ENCODE measurements around the gene GBF1.

Gene GBF1

DNA sequence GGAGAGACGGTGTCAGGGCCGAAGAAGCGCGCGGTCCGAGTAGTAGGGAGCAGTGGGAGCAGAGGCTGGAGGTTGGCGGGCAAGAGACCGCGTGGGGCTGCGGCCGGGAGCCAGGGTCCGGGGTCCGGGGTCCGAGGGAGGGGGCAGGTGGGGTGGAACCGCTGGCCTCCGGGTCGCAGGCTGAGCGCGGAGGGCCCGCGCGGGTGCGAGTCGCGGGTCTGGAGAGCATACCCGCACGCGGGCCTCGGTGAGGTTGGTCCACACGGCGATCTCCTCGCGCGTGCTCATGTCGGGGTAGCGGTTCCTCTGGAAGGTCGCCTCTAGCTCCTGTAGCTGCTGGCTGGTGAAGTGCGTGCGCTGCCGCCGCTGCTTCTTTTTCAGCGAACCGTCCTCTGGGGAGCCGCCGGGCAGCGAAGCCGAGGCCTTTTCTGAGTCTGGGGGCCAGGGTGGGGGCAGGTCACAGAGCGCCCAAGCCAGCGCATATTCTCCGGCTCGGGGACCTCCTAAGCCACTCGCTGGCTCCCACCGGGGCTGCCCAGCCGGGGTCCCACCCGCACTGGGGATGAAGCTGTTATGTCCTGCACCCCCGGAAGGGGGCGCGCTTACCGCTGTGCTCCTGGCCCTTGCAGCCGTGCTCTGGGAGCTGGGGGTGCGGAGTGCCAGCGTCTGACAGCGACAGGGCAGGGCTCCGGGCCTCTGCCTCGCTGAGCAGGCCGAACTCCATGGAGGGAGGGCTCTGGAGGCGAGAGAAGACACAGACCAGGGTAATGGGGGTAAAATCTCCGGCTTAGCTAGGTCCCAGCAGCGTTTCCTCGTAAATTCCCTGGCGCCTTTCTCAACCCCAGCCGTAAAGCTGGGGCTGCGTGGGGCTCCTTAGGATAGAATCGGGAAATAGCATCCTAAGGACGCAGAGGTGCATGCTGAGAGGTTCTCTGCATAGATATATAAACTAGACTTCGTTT, 13.7 kb upstream of the GBF1 start:
- Histone ChIP-seq H3K27ac (ENCODE audit: low read length) (no peak overlapping the region), H3K9ac (ENCODE audit: low read depth, low read length) (no peak overlapping the region), H2AFZ (ENCODE audit: low read depth, low read length) (no peak overlapping the region), H3K4me3 (ENCODE audit: low read depth in 1 of 2, low read length in 2 of 2) (no peak overlapping the region), H3K4me1 (ENCODE audit: insufficient read depth, low read length) (peaks cover 6% of the 10 kb centered on the region), H3K27me3 (ENCODE audit: insufficient read depth, low read length, poor library complexity) (peaks cover 20% of the 10 kb centered on the region), H4K20me1 (ENCODE audit: insufficient read depth, low read length) (0 out of 2 replicates have a peak, but pooled peaks cover 4% of the 10 kb centered on the region), H3K9me3 (ENCODE audit: insufficient read depth, low read length, severe bottlenecking) (no peaks in the 10 kb centered on the region), H3K4me2 (ENCODE audit: insufficient read depth, low read length) (no peak overlapping the region), H3K79me2 (ENCODE audit: insufficient read depth, low read length) (no peaks in the 10 kb centered on the region), H3K36me3 (ENCODE audit: insufficient read depth, low read length) (no peaks in the 10 kb centered on the region)
- DNase-seq: peak; percentile 43
- TF ChIP-seq EZH2 (IDR thresholded peaks at IDR 0.05; ENCODE audit: borderline replicate concordance, low read depth, low read length, severe bottlenecking): no peak
- TF ChIP-seq, protein P1, sequence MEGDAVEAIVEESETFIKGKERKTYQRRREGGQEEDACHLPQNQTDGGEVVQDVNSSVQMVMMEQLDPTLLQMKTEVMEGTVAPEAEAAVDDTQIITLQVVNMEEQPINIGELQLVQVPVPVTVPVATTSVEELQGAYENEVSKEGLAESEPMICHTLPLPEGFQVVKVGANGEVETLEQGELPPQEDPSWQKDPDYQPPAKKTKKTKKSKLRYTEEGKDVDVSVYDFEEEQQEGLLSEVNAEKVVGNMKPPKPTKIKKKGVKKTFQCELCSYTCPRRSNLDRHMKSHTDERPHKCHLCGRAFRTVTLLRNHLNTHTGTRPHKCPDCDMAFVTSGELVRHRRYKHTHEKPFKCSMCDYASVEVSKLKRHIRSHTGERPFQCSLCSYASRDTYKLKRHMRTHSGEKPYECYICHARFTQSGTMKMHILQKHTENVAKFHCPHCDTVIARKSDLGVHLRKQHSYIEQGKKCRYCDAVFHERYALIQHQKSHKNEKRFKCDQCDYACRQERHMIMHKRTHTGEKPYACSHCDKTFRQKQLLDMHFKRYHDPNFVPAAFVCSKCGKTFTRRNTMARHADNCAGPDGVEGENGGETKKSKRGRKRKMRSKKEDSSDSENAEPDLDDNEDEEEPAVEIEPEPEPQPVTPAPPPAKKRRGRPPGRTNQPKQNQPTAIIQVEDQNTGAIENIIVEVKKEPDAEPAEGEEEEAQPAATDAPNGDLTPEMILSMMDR (IDR thresholded peaks at IDR 0.05; ENCODE audit: borderline replicate concordance, extremely low read depth, low read length, poor library complexity, severe bottlenecking): peak; percentile 76
- ATAC-seq (ENCODE audit: insufficient read depth, low read depth): peak; percentile 59

DNA sequence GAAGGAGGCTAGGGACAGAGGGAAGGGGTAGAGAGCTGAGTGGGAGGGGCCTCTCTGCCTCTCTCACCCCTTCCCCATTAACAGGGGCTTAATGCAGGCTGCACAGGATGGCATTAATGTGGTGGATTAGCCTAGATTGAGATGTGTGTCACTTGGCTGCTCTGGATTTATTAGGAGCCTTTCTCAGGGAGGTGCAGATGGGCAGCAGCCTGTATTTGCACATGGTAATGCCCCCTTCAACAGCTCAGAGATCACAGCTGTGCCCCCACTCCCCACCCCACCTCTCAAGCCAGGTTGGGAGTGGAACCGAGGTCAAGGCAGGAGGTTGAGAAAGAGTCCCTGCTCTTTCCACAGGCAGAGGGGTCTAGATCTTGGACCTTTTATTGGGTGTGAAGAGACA, 11.3 kb upstream of the GBF1 start:
- Histone ChIP-seq H4K20me1 (ENCODE audit: insufficient read depth, low read length) (0 out of 2 replicates have a peak, but pooled peaks cover 4% of the 10 kb centered on the region), H3K4me1 (ENCODE audit: insufficient read depth, low read length) (peaks cover 6% of the 10 kb centered on the region), H3K4me2 (ENCODE audit: insufficient read depth, low read length) (no peak overlapping the region), H3K4me3 (ENCODE audit: low read depth in 1 of 2, low read length in 2 of 2) (no peak overlapping the region), H3K27me3 (ENCODE audit: insufficient read depth, low read length, poor library complexity) (peaks cover 22% of the 10 kb centered on the region), H3K27ac (ENCODE audit: low read length) (no peak overlapping the region), H2AFZ (ENCODE audit: low read depth, low read length) (no peak overlapping the region), H3K79me2 (ENCODE audit: insufficient read depth, low read length) (no peaks in the 10 kb centered on the region), H3K36me3 (ENCODE audit: insufficient read depth, low read length) (no peaks in the 10 kb centered on the region), H3K9ac (ENCODE audit: low read depth, low read length) (no peak overlapping the region), H3K9me3 (ENCODE audit: insufficient read depth, low read length, severe bottlenecking) (no peaks in the 10 kb centered on the region)
- DNase-seq (no peak), ATAC-seq (ENCODE audit: insufficient read depth, low read depth) (no peak)
- TF ChIP-seq EZH2 (IDR thresholded peaks at IDR 0.05; ENCODE audit: borderline replicate concordance, low read depth, low read length, severe bottlenecking): no peak

DNA sequence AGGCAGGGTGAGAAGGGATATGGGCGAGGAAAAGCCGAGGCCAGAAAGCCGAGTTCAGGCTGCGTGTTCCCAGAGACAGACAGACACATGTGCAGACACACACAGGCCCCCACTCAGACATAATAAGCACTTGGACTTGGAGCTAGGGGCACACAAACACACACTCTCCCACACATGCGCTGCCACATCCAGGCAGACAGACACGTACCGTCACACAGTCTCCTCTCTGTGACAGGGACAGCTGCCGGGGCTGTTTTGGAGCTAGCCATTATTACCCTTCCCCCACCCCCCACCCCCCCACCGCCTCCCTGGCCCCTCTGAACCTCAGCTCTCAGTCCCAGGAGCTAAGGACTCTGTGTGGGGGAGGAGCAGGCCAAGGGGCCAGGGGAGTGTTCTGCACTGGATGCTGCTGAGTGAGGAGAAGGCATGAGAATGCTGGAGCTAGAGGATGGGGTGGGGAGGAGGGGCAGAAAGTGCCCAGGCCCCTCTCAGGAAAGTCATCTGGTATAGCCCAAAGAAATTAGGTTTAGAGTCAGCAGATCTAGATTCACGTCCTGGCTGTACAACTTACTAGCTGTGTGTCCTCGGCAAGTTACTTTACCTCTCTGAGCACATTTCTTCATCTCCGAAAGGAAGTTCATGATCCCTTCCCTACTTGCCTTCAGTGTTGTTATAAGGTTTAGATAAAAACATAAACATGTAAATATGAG, 10.3 kb upstream of the GBF1 start:
- Histone ChIP-seq H3K4me2 (ENCODE audit: insufficient read depth, low read length) (no peak overlapping the region), H3K4me1 (ENCODE audit: insufficient read depth, low read length) (peaks cover 3% of the 10 kb centered on the region), H3K9me3 (ENCODE audit: insufficient read depth, low read length, severe bottlenecking) (no peaks in the 10 kb centered on the region), H3K36me3 (ENCODE audit: insufficient read depth, low read length) (no peaks in the 10 kb centered on the region), H3K79me2 (ENCODE audit: insufficient read depth, low read length) (no peaks in the 10 kb centered on the region), H3K27me3 (ENCODE audit: insufficient read depth, low read length, poor library complexity) (peaks cover 22% of the 10 kb centered on the region), H3K27ac (ENCODE audit: low read length) (no peak overlapping the region), H3K4me3 (ENCODE audit: low read depth in 1 of 2, low read length in 2 of 2) (no peak overlapping the region), H3K9ac (ENCODE audit: low read depth, low read length) (no peak overlapping the region), H4K20me1 (ENCODE audit: insufficient read depth, low read length) (0 out of 2 replicates have a peak, but pooled peaks cover 4% of the 10 kb centered on the region), H2AFZ (ENCODE audit: low read depth, low read length) (no peak overlapping the region)
- DNase-seq (no peak), ATAC-seq (ENCODE audit: insufficient read depth, low read depth) (no peak)
- no peak for TF ChIP-seq EZH2 (IDR thresholded peaks at IDR 0.05; ENCODE audit: borderline replicate concordance, low read depth, low read length, severe bottlenecking)
- TF ChIP-seq, protein P1 (IDR thresholded peaks at IDR 0.05; ENCODE audit: borderline replicate concordance, extremely low read depth, low read length, poor library complexity, severe bottlenecking): no peak

DNA sequence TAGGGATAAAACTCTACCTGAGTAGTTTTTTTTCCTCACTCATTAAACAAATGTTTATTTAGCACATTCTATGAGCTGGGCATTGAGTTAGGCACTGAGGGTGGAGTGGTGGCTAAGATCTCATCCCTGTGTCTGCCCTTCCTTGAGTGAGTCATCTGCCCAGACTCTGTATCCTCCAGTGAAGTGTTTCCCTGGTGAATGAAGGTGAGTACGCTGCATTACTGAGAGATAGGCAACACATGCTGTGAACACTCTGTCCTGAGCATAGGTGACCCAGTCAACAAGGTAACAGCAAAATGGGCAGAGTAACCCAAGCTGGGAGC, 9.8 kb upstream of the GBF1 start:
- Histone ChIP-seq H2AFZ (ENCODE audit: low read depth, low read length) (no peak overlapping the region), H3K27ac (ENCODE audit: low read length) (no peak overlapping the region), H3K4me1 (ENCODE audit: insufficient read depth, low read length) (no peaks in the 10 kb centered on the region), H3K36me3 (ENCODE audit: insufficient read depth, low read length) (no peaks in the 10 kb centered on the region), H4K20me1 (ENCODE audit: insufficient read depth, low read length) (0 out of 2 replicates have a peak, but pooled peaks cover 4% of the 10 kb centered on the region), H3K79me2 (ENCODE audit: insufficient read depth, low read length) (no peaks in the 10 kb centered on the region), H3K4me3 (ENCODE audit: low read depth in 1 of 2, low read length in 2 of 2) (no peak overlapping the region), H3K27me3 (ENCODE audit: insufficient read depth, low read length, poor library complexity) (peaks cover 22% of the 10 kb centered on the region), H3K9ac (ENCODE audit: low read depth, low read length) (no peak overlapping the region), H3K4me2 (ENCODE audit: insufficient read depth, low read length) (no peak overlapping the region), H3K9me3 (ENCODE audit: insufficient read depth, low read length, severe bottlenecking) (no peaks in the 10 kb centered on the region)
- DNase-seq (no peak), ATAC-seq (ENCODE audit: insufficient read depth, low read depth) (no peak)
- TF ChIP-seq, protein P1 (IDR thresholded peaks at IDR 0.05; ENCODE audit: borderline replicate concordance, extremely low read depth, low read length, poor library complexity, severe bottlenecking): no peak
- TF ChIP-seq EZH2 (IDR thresholded peaks at IDR 0.05; ENCODE audit: borderline replicate concordance, low read depth, low read length, severe bottlenecking): no peak
